ENCODE data around the gene GGA1.

Gene GGA1

DNA sequence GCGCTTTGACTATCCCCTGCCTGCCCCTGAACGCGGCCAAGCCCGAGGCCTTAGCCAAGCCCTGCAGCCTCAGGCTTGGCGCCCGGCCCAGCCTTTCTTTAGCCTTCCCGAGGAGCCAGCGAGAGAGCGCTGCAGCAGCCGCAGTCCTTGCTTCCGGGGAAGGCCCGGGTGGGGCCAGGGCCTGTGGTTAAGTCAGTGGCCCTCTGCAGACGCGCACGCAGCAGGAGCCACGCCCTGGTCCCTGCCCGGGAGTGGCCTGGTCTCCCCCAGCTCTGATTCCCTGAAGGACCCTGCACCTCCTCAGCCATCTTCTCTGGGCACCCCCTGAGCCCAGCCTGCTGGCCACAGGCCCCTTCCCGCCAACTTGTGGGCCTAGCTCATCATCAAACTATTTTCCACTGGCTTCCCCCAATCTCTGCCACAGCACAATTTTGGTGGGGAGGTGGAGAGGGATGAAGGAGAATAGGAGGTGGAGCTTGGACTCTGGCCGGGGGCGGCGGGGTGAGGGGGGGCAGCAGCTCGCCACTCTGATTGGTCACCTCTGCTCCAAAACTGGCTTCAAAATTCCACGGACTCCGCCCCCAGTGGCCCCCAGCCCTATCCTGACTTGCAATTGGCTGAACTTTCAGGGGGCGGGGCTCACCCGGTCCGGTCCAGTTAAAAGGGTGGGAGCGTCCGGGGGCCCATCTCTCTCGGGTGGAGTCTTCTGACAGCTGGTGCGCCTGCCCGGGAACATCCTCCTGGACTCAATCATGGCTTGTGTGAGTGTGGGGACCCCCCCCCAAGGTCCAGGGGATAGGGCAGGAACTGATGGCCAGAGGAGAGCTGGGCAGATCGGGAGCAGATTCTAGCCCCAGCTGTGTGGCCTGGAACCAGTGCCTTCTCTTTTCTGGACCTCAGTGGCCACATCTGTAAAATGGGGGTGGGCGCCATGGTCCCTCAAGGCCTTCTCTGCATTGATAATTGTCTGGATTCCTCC is 66.6 kb downstream of the GGA1 start, which contains the start of gene LGALS1:
Gene LGALS1 (plus strand): TSS at position 686 of the 979 bp plus-strand sequence. CDS start 67 bp downstream, at position 753.
- TF ChIP-seq, protein P1, sequence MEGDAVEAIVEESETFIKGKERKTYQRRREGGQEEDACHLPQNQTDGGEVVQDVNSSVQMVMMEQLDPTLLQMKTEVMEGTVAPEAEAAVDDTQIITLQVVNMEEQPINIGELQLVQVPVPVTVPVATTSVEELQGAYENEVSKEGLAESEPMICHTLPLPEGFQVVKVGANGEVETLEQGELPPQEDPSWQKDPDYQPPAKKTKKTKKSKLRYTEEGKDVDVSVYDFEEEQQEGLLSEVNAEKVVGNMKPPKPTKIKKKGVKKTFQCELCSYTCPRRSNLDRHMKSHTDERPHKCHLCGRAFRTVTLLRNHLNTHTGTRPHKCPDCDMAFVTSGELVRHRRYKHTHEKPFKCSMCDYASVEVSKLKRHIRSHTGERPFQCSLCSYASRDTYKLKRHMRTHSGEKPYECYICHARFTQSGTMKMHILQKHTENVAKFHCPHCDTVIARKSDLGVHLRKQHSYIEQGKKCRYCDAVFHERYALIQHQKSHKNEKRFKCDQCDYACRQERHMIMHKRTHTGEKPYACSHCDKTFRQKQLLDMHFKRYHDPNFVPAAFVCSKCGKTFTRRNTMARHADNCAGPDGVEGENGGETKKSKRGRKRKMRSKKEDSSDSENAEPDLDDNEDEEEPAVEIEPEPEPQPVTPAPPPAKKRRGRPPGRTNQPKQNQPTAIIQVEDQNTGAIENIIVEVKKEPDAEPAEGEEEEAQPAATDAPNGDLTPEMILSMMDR (IDR thresholded peaks at IDR 0.05; ENCODE audit: extremely low read depth, missing control alignments) = no peak
- peak; percentile 85 for DNase-seq (ENCODE audit: low spot score)

DNA sequence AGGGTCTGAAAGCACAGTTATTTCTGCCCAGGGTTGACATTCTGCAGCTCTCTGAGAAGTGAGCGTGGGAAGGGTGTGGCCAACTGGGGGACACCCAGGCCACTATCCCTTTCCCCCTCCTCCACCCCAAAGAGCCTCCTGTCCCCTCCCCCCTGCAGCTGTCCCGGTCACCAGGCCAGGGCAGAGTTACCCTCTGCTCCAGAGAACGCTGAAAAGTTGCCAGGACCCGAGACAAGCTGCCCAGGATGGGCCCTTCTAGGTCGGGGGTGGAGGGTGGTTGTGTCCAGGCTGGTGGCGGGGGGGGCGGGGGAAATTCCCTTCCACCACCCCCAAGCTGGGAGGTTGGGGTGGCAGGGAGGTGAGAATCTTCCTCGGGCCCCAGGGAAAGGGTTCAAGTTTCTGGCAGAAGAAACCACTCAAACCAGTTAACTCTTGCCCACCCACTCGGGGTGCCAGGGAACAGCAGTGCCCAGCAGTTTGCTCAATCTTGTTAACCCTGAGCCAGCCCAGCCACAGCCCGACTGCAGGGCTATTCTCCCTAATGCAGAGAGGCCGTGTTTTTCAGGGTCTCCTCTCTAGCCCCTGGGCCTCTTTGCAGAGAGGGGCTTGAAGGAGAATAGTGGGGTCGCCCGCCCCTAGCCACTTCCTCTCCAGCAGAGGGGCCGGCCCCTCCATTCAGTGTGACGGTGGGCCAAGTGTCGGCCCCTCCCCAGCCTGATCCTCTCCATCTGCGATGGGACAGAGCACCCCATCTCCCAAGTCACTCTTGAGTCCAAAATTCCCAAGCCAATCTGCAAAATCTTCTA is 67.5 kb downstream of the GGA1 start:
- no peak for DNase-seq (ENCODE audit: low spot score)

DNA sequence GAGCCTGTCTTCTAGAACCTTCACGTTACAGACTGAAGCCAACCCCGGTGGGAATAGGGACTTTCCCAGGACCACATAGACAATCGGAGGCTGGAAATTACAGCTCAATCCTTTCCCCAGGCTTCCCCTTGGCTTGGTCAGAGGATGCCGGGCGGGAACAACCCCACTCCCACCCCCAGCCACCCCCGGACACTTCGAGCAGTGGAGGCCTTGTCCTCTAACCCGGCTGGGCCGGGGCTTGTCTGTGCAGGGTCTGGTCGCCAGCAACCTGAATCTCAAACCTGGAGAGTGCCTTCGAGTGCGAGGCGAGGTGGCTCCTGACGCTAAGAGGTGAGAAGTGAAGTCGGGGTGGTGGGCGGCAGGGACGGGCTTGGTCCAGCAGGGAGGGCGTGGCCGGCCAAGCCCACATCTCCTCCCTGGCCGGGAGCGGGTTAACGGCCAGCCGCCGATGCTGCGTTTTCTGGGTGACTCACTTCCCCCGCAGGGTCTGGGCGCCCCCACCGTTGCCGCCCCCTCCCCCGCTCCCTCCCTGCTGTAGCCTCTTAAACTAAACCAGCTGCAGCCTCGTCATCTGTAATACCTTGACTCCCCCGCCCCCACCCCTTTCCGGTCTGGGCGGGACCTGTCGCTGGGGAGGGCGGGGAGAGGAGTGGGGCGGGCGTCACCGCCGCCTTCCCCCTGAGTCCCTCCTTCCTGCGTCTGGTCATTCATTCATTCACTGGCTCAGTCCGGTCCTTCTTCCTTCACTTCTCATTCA is 68.3 kb downstream of the GGA1 start:
- TF ChIP-seq, protein P1 (IDR thresholded peaks at IDR 0.05; ENCODE audit: extremely low read depth, missing control alignments) = no peak
- peak; percentile 88 for DNase-seq (ENCODE audit: low spot score)

More for the DNA sequence above, 67.5 kb downstream of the GGA1 start:
- TF ChIP-seq, protein P1 (IDR thresholded peaks at IDR 0.05; ENCODE audit: extremely low read depth, missing control alignments) = no peak

DNA sequence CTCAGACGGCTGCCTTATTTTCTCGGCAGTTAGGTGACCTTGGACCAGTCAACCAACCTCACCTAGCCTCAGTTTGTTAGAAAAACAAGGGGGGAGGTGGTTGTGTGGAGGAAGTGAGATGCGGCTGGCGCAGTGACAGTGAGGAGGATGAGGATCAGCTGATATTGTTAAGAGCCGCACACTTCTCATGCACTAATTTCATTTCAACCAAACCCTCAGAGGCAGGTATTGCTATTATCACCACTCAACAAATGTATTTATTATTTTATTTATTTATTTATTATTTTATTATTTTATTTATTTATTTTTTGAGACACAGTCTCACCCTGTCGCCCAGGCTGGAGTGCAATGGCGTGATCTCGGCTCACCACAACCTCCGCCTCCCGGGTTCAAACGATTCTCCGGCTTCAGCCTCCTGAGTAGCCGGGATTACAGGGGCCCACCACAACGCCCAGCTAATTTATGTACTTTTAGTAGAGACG is 68.9 kb downstream of the GGA1 start:
- DNase-seq (ENCODE audit: low spot score) = no peak
- TF ChIP-seq, protein P1 (IDR thresholded peaks at IDR 0.05; ENCODE audit: extremely low read depth, missing control alignments) = no peak

DNA sequence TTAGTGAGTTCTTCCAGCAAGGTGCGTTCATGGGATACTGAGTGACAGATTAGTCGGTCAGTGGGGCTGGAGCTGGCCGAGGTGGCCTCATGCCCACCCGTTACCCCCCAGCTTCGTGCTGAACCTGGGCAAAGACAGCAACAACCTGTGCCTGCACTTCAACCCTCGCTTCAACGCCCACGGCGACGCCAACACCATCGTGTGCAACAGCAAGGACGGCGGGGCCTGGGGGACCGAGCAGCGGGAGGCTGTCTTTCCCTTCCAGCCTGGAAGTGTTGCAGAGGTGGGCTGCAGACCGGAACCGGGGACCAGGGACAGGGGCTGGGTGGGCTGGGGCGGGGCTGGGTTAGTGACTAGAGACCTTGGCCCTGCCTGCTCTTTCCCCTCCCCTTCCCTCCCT is 69.7 kb downstream of the GGA1 start:
- DNase-seq (ENCODE audit: low spot score) = no peak

DNA sequence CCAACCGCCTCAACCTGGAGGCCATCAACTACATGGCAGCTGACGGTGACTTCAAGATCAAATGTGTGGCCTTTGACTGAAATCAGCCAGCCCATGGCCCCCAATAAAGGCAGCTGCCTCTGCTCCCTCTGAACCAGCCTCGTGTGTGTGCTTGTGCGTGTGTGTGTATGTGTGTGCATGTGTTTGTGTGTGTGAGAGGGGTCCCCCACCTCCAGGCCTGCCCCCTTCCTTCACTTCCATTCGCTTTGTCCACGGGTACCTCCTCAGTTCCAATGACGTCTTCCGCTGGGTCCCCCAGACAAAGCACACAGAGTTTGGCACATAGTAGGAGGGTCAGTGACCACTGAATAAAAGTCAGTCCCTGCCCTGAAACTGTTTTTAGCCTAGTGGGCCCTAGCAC is 71.0 kb downstream of the GGA1 start:
- TF ChIP-seq, protein P1 (IDR thresholded peaks at IDR 0.05; ENCODE audit: extremely low read depth, missing control alignments) = no peak
- no peak for DNase-seq (ENCODE audit: low spot score)

More for the DNA sequence above, 69.7 kb downstream of the GGA1 start:
- TF ChIP-seq, protein P1 (IDR thresholded peaks at IDR 0.05; ENCODE audit: extremely low read depth, missing control alignments) = no peak

Measured in GM20000 (cell line).